IPS-18c (cell line): ENCODE data around the gene TARDBP.
"Not testable (repeated sequence)": the region's sequence is repeated elsewhere in the genome, so short reads cannot be mapped to it uniquely, and the experiment has no call there.

Experiments used
- H3K4me3 ChIP-seq: 2 replicates; pipeline ENCODE4 v1.7.0; 2013; ENCODE audit warnings: low read depth, mild to moderate bottlenecking, low read length, moderate library complexity; ENCODE audit not compliant: insufficient read depth
- H3K9me3 ChIP-seq: one replicate; pipeline ENCODE4 v1.6.1; 2013; ENCODE audit warnings: mild to moderate bottlenecking, low read length, moderate library complexity; ENCODE audit not compliant: control insufficient read depth, insufficient read depth

Gene TARDBP

DNA sequence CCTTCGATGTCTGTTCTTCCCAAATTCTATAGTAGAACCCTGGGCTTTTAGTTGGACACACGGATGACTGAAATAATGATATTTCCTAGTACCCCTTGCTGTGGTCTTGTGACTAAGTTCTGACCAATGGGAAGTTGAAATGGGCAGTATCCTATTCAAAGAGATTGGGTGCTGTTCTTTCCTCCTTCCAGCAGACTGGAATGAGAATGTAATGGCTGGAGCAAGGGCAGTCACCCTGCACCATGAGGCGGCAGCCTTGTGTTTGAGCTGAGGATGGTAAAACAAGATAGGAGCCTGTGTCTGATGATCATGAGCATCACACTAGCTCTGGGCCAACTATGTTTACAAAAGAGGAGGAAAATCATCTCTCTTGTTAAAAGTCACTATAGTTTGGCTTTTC is 52.5 kb downstream of the TARDBP start:
- Histone ChIP-seq H3K9me3 (no peaks in the 10 kb centered on the region), H3K4me3 (no peak overlapping the region)

DNA sequence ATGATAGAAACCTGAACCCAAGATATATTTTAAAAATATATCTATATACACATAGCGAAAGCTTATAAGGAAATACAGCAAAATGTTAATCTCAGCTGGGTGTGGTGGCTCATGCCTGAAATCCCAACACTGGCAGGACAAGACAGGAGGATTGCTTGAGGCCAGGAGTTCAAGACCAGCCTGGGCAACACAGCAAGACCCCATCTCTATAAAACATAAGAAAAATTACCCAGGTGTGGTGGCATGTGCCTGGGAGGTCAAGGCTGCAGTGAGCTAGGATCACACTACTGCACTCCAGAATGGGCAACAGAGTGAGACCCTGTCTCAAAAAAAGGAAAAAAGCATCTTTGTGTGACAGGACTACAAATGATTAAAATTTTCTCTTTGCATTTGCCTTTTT is 53.3 kb downstream of the TARDBP start:
- Histone ChIP-seq H3K9me3 (no peaks in the 10 kb centered on the region), H3K4me3 (no peak overlapping the region)

DNA sequence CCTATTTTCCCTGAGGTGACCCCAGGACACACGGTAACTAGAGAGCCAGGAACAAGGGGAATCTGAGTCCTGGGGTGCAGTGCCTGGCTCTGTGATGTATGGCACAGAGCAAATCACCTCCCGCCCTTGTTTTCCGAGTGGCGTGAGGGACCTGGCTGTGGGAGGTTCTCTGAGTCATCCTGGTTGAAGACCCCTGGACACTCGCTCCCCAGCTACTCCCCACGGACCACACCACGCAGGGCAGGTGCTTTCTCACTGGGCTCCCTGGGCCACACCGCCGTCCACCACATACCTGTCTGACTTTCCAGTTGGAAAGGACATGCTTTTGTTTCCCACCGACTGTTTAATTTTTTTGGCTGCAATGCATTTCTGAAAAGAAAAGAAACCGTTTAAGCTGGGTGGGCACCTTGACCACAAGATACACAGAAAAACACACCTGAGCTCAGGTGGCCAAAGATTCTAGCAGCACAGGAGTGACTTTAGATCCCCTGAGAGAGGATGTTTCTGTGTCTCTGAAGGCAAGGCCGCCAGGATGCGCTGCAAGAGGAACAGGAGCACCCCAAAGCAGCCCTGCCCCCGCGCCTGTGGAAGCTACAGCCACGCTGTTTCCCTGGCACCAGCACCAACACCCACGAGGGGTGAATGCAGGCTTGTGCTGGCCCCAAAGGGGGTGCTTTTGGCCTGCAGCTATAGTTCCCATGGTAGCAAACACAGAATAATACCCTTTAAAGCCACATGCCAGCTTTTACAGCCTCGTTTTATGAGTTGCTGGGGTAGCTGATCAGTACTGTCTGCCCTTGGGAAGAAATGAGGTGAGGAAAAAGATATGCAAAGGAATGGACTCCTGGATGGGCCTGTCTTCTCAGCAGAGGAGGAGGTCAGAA is 55.5 kb downstream of the TARDBP start:
- H3K4me3 ChIP-seq: no peak overlapping the region
- no peaks in the 10 kb centered on the region for H3K9me3 ChIP-seq

DNA sequence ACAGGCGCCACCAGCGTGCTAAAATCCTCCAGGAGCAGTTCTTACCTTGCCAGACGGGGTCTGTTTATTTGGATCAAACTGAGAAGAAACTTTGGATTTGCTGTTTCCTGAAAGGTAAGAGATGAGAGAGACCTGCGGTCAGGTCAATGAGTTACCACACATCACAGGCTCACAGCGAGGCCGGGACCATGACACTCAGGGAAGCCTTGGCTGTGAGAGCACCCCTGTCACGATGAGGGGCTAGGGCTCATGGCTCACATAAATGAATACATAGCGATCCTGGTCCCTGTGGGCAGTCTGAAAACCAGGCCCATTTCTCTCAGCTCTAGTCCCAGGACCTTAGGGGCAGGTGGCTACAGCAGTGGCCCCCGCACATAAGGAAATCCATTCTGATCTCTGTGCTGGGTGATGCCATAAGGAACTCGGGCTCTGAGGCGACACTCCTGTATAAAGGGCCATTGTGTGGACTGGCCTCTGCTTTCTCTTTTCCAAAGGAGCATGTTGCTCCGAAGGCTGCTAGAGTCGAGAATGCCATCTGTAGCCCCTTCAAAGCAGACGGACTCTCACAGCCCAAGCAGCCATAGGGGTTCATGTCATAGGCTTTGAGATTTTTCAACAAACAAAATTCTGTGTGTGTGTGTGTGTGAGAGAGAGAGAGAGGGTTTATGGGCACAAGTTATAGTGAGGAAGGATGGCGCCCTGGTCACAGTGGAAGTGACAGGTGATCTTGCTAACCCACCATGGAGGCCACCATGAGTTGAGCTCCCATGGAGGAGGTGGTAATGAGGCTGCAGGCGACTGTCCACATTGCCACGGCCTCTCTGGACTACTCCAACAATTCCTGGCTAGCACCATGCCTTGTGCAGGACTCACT is 56.4 kb downstream of the TARDBP start:
- Histone ChIP-seq H3K9me3 (no peaks in the 10 kb centered on the region), H3K4me3 (no peak overlapping the region)

DNA sequence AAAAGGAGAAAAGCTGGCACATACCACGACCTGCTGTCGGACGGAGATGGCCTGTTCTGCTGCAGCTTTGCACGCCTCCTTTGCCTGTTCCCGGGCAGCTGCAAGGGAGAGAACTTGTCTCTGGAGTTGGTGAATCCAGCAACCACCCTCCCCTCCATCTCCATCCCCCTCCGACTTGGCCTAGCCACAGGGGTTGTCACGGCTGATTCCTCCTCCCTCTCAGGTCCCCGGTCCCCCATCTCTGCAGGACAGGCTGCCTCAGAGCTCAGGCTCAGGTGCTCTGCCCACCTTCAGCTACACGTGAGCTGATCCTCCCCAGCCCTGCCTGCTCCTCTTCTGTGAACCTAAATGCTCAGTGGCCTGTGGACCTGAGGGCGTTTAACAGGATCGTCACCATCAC is 58.4 kb downstream of the TARDBP start:
- Histone ChIP-seq H3K4me3 (no peak overlapping the region), H3K9me3 (no peaks in the 10 kb centered on the region)

DNA sequence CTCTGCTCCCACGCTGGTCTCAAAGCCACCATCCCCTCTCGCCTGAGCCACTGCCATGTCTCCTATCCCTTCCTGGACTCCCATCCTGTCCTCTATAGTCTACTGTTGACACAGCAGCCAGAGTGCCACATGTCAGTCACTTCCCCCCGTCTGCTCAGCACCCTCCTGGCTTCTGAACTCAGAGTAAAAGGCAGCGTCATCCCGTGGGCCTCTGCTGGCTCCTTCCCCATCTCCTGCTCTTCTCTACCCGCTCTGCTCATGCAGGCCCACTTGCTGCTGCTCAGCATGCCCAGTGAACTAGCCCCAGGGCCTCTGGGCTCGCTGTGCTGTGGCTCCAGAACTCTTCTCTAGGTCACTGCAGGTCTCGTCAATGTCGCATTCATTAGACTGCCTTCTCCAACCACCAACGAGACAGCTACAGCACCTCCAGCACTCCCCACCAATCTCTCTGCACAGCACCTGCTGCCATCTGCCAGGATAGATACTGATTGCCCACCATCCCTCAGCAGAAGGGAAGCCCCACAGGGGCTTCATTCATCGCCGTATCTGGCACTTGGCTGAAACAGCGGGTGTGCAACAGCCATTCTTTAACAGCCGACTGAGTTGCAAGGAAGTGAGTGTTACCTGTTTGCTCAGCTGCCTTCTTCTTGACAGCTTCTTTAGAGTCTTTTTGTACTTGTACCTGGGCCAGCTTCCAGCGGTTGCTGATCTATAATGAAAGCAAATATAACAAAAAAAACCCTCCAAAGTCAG is 59.2 kb downstream of the TARDBP start:
- Histone ChIP-seq H3K4me3 (no peak overlapping the region), H3K9me3 (no peaks in the 10 kb centered on the region)

DNA sequence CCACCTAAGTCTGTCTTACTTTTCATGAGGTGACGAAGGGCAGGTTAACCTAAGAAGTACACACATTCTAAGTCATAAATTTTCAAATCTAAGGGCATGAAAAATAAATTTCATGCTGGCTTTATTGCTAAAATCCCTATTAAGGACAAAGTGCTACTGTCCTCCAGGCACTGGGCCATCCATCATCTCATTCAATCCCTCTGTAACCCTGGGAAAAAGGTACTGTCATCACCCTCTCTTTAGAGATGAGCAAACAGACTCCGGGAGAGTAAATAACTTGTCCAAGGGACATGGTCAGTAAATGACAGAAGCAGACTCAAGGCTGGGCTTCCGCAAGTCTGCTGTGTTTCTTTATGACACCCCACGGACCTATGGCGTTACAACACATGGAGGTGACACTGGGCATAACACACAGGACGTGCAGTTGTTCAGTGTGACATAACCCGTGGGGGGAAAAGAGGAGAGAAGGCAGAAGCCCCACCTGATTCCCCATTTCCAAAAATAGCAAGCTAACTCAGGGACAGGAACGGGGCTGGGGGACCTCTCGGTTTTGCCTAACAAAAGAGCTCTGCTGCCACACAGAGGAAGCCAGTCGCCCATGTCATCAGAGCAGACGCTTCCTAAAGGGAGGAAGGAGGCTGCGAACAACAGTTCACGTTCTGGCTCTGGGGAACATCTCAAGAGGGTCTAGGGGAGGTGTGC is 59.9 kb downstream of the TARDBP start:
- Histone ChIP-seq H3K4me3 (no peak overlapping the region), H3K9me3 (no peaks in the 10 kb centered on the region)

DNA sequence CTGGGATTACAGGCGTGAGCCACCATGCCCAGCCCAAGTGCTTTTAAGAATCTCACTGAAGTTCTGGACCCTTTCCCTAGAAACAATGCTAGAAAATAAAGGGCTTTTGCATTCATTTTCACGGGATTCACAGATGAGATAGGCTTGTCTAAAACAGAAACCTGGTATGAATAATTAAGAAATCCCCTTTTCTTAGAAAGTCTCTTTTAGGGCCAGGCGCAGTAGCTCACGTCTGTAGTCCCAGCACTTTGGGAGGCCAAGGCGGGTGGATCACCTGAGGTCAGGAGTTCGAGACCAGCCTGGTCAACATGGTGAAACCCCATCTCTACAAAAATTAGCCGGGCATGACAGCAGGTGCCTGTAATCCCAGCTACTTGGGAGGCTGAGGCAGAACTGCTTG is 60.9 kb downstream of the TARDBP start:
- H3K9me3 ChIP-seq, H3K4me3 ChIP-seq: not testable (repeated sequence)
